ENCODE measurements around the gene SMIM11.
"Not testable (repeated sequence)": the region's sequence is repeated elsewhere in the genome, so short reads cannot be mapped to it uniquely, and the experiment has no call there.

SMIM11 gene

GRCh38 chr21:34427339-34427738 lies 52.0 kb downstream of the SMIM11 start:
- DNase-seq, result not testable (repeated sequence)

- not testable (repeated sequence) for DNase-seq
Observed at GRCh38 chr21:34428441-34428840, 53.1 kb downstream of the SMIM11 start.

GRCh38 chr21:34429710-34430109 lies 54.4 kb downstream of the SMIM11 start:
- not testable (repeated sequence) for DNase-seq

Measured in femur (tissue), 1 donor.